NCI-H2227 (cell line): ENCODE measurements around the gene MGRN1.
"Not testable (repeated sequence)": the region's sequence is repeated elsewhere in the genome, so short reads cannot be mapped to it uniquely, and the experiment has no call there.

Source experiments
- DNase-seq: peaks from one replicate; lab custom pipeline; 2025; ENCODE audit not compliant: unreplicated experiment; lab: John Stamatoyannopoulos, UW

MGRN1 gene

GRCh38 chr16:4728676-4729075 is 104.0 kb downstream of the MGRN1 start:
- DNase-seq, result no peak

GRCh38 chr16:4729876-4730275 is 105.2 kb downstream of the MGRN1 start:
- no peak for DNase-seq

GRCh38 chr16:4733211-4733742 is 108.7 kb downstream of the MGRN1 start:
- DNase-seq, result no peak

- peak; percentile 77 for DNase-seq
These were observed 109.1 kb downstream of the MGRN1 start for GRCh38 chr16:4733747-4734062.

DNA sequence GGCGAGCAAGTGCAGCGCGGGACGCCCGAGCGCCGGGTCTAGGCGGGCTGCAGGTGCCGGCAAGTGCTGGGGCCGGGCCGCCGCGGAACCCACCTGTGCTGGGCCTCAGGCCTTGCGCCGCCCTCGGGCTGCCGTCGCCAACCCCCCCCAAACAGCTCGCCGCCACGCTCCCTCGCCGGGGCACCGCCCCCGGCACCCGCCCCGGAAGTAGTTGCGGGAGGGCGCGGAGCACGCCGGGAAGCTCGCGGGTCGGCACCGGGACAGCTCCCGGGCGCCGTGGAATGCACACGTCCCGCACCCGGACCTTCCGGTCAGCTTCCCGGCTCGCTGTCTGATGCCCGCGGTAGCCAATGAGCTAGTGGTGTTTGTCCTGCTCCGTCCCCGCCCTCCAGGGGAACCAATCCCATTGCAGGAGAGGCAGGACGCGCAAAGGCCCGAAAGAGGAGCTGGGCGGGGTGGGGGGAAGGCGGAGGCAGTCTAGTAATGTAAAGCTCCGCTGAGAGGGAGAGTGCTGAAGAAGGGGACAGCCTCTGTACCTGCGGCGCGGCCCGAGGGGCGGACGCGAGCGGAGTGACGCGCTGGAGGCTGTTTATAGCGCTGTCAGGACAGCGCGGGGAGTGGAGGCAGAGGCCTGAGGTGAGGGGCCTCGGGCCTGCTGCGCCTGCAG is 109.6 kb downstream of the MGRN1 start, which contains the start of the genes ANKS3 and DNAAF8:
ANKS3 (minus strand) TSS at position 209 of the 667 bp plus-strand sequence. CDS start 4,122 bp downstream, outside the sequence.
DNAAF8 (plus strand) TSS at position 475 of the 667 bp plus-strand sequence. CDS start 1,978 bp downstream, outside the sequence.
- peak; percentile 98 for DNase-seq

- peak; percentile 93 for DNase-seq
These were observed 110.3 kb downstream of the MGRN1 start for GRCh38 chr16:4734730-4735535.

- no peak for DNase-seq
These were observed 111.9 kb downstream of the MGRN1 start for GRCh38 chr16:4736546-4736945.

- no peak for DNase-seq
These were observed 112.9 kb downstream of the MGRN1 start for GRCh38 chr16:4737545-4737944.

DNA sequence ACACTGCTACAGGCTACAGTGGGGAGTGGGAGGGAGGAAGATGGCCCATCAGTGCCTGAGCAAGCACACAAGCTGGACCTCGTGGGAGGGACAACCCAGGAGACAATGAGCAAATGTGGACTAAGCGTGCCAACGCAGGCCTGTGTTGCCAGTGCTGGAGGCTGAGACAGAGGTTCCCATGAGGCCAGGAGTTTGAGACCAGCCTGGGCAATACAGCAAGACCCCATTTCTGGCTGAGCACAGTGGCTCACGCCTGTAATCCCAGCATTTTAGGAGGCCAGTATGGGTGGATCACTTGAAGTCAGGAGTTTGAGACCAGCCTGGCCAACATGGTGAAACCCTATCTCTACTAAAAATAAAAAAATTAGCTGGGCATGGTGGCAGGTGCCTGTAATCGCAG is 113.7 kb downstream of the MGRN1 start:
- DNase-seq, result not testable (repeated sequence)
